Measurements from ENCODE around the gene ITGA3.
"Not testable (repeated sequence)": the region's sequence is repeated elsewhere in the genome, so short reads cannot be mapped to it uniquely, and the experiment has no call there.

The ITGA3 gene

GRCh38 chr17:50059759-50060273, 3.9 kb downstream of the ITGA3 start:
- ChIA-PET CTCF (interaction anchor here (0.8 kb wide), 1 partner anchor 37 kb away, joined by 3 read pairs; no protein-coding TSS in a partner anchor), POLR2A (ENCODE audit: low non-redundant PET) (interaction anchor here (0.5 to 3.7 kb wide), 2 partner anchors 32 to 437 kb away, joined by 8 to 34 read pairs; no protein-coding TSS in a partner anchor)
- no peak for TF ChIP-seq CTCF (conservative IDR thresholded peaks at IDR 0.05; ENCODE audit: low read depth)
- no peak for DNase-seq (ENCODE audit: low spot score)
- peak overlapping the region; percentile 100 for H3K27ac ChIP-seq

GRCh38 chr17:50060951-50061712, 5.2 kb downstream of the ITGA3 start:
- peak; percentile 77 for DNase-seq (ENCODE audit: low spot score)
- H3K27ac ChIP-seq: peak overlapping the region; percentile 100
- POLR2A ChIA-PET (ENCODE audit: low non-redundant PET): interaction anchor here (0.5 to 3.7 kb wide), 6 partner anchors 9 to 269 kb away, joined by 3 to 34 read pairs (median 4); no protein-coding TSS in a partner anchor
- CTCF ChIA-PET: interaction anchor here (0.8 kb wide), 1 partner anchor 27 kb away, joined by 3 read pairs; no protein-coding TSS in a partner anchor
- no peak for TF ChIP-seq CTCF (conservative IDR thresholded peaks at IDR 0.05; ENCODE audit: low read depth)

GRCh38 chr17:50061713-50062045, 5.8 kb downstream of the ITGA3 start:
- not testable (repeated sequence) for DNase-seq (ENCODE audit: low spot score)
- POLR2A ChIA-PET (ENCODE audit: low non-redundant PET): interaction anchor here (0.5 to 3.7 kb wide), 4 partner anchors 9 to 175 kb away, joined by 3 to 34 read pairs (median 6); no protein-coding TSS in a partner anchor
- H3K27ac ChIP-seq: peak overlapping the region; percentile 100
- CTCF ChIA-PET: interaction anchor here (1.3 kb wide), 1 partner anchor 32 kb away, joined by 5 read pairs; no protein-coding TSS in a partner anchor

- peak; percentile 96 for DNase-seq (ENCODE audit: low spot score)
- TF ChIP-seq CTCF (conservative IDR thresholded peaks at IDR 0.05; ENCODE audit: low read depth): no peak
- peak overlapping the region; percentile 100 for H3K27ac ChIP-seq
- ChIA-PET POLR2A (ENCODE audit: low non-redundant PET) (interaction anchor here (0.6 to 3.7 kb wide), 3 partner anchors 32 to 176 kb away, joined by 3 to 34 read pairs (median 9); no protein-coding TSS in a partner anchor), CTCF (interaction anchor here (1.2 to 1.3 kb wide), 2 partner anchors 32 to 35 kb away, joined by 3 to 5 read pairs; no protein-coding TSS in a partner anchor)
Measured at GRCh38 chr17:50062293-50063243, 6.7 kb downstream of the ITGA3 start.

GRCh38 chr17:50063561-50064252, 7.8 kb downstream of the ITGA3 start:
- no peak for TF ChIP-seq CTCF (conservative IDR thresholded peaks at IDR 0.05; ENCODE audit: low read depth)
- peak overlapping the region; percentile 100 for H3K27ac ChIP-seq
- DNase-seq (ENCODE audit: low spot score): no peak
- ChIA-PET CTCF (interaction anchor here (0.8 to 1.6 kb wide), 3 partner anchors 37 to 233 kb away, joined by 4 to 5 read pairs (median 5); no protein-coding TSS in a partner anchor), POLR2A (ENCODE audit: low non-redundant PET) (no interaction called here)
